ENCODE measurements around the gene CRYBB3.

Gene CRYBB3

DNA sequence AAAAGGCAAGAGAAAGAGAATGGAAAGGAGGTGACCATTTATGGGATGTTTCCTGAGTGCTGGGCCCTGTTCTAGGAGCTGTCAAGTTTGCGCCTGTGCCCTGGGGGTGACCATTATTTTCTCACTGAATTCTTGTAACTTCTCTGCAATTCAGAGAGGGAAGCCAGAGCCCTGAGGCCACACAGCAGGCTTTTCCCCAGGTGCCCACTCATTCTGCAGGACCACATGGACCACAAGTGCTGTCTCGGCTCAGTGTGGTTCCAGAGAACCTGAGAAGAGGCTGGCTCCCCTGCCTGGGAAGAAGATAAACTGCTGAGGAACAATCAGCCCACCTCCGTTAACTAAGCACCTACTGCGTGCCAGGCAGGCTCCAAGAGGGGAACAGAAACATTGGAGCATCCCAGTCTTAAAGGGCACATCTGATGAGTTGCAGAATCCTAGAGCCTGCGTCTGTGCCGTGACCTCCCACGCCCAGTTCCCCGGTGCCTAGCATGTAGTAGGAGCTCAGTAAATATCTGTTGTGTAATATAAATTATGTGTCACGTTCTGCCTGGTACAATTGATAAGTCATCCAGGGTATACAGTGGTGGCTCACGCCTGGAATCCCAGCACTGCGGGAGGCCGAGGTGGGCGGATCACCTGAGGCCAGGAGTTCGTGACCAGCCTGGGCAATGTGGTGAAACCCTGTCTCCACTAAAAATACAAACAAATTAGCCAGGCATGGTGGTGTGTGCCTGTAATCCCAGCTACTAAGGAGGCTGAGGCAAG lies 31.6 kb upstream of the CRYBB3 start:
- TF ChIP-seq, protein P1, sequence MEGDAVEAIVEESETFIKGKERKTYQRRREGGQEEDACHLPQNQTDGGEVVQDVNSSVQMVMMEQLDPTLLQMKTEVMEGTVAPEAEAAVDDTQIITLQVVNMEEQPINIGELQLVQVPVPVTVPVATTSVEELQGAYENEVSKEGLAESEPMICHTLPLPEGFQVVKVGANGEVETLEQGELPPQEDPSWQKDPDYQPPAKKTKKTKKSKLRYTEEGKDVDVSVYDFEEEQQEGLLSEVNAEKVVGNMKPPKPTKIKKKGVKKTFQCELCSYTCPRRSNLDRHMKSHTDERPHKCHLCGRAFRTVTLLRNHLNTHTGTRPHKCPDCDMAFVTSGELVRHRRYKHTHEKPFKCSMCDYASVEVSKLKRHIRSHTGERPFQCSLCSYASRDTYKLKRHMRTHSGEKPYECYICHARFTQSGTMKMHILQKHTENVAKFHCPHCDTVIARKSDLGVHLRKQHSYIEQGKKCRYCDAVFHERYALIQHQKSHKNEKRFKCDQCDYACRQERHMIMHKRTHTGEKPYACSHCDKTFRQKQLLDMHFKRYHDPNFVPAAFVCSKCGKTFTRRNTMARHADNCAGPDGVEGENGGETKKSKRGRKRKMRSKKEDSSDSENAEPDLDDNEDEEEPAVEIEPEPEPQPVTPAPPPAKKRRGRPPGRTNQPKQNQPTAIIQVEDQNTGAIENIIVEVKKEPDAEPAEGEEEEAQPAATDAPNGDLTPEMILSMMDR (IDR thresholded peaks at IDR 0.05; ENCODE audit: low read depth, low read length, missing control alignments): no peak
- H3K4me3 ChIP-seq (ENCODE audit: low read depth, low read length): no peak overlapping the region
- DNase-seq (ENCODE audit: low read depth): no peak

DNA sequence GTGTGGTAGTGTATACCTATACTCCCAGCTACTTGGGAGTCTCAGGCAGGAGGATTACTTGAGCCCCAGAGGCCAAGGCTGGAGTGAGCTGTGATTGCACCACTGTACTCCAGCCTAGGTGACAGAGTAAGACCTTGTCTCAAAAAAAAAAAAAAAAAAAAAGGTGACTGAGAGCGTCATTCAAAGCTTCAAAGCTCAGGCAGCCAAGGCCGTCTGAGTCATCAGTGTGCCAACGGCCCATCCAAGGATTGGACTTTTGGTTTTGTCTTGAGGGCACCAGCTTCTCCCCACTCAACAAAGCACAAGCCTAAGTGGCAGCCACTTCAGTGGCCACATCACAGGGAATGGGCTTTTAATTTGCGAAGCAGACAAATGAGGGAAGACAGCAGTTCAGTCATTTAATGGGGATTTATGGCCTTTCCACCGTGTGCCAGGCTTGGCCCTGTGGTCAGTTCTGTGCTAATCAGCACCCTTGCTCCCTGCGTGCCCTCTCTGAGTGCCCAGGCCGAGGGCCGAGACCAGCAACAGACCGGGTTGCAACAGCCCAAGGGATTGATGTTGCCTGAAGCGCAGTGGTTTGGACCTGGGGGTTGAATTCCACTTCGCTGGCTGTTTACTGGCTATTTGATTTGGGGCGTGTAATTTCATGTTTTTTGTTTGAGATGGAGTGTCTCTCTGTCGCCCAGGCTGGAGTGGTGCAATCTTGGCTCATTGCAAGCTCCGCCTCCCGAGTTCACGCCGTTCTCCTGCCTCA lies 30.2 kb upstream of the CRYBB3 start:
- no peak for DNase-seq (ENCODE audit: low read depth)
- TF ChIP-seq, protein P1 (IDR thresholded peaks at IDR 0.05; ENCODE audit: low read depth, low read length, missing control alignments): no peak
- no peak overlapping the region for H3K4me3 ChIP-seq (ENCODE audit: low read depth, low read length)

DNA sequence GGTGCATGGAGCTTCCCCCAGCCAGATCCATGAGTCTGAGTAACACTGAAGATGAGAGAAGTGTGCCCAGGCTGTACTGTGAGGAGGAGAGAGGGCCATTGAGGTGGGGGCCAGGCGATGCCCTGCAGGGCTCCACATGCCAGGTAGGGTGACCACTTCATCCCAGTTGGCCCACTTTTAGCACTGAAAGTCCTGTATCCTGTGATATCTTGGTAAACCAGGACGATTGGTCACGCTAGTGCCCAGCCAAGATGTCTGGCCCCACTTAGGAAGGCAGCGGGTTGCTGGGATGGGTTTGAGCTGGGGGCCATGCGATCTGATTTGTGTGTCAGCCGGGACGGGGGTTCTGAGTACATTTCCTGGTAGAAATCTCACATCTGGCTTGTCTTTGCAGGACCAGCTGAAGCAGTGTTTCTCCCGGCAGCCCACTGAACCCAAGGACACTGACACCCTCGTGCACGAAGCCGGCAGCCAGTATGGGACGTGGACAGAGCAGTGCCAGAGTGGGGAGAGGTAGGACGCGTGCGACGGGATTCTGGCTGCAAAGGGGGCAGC lies 29.2 kb upstream of the CRYBB3 start:
- H3K4me3 ChIP-seq (ENCODE audit: low read depth, low read length): no peak overlapping the region
- no peak for DNase-seq (ENCODE audit: low read depth)
- TF ChIP-seq, protein P1 (IDR thresholded peaks at IDR 0.05; ENCODE audit: low read depth, low read length, missing control alignments): no peak

DNA sequence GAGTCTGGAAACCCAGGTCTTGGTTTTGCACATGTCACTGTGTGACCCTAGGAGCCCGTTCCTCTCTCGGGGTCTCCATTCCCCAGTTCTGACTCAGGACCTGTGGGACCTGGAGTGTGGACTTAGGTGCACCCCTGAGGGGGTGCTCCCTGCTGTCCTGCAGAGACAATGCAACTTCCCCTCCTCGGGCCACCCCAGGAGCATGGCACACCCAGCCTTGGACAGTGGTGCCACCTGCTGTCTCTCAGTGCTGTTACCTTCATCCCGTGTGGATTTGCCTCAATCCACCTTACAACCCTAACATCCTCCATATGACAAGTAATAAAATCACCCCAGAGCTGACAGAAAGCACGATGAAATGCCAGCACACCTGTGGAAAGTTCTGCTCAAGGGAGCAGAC lies 27.5 kb upstream of the CRYBB3 start:
- no peak overlapping the region for H3K4me3 ChIP-seq (ENCODE audit: low read depth, low read length)
- TF ChIP-seq, protein P1 (IDR thresholded peaks at IDR 0.05; ENCODE audit: low read depth, low read length, missing control alignments): peak; percentile 38
- DNase-seq (ENCODE audit: low read depth): no peak

DNA sequence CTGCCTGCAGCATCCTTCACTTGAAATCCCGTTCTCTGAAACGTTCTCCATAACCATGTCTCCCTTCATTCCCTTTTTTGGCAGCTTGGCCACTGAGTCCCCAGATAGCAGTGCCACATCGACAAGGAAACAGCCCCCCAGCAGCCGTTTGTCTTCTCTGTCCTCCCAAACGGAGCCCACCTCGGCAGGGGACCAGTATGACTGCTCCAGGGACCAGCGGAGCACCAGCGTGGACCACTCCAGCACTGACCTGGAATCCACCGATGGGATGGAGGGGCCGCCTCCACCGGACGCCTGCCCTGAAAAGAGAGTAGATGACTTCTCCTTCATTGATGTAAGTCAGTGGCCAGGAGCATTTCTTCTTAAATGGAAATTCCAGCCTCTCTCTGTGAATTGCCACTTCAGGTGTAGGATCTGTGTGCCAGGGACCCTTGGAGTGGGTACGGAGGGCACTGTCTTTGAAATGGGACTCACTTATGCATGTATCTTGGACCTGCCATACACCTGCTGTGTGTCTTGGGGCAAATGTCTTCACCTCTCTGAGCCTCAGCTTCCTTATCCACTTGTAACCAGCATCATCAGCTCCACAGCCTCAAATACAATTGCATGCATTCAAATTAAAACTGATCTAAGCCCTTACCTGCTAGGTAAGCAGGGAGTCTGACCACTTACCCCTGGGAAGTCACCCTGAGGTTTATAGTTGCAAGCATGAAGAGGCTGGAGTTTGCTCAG lies 25.3 kb upstream of the CRYBB3 start:
- DNase-seq (ENCODE audit: low read depth): no peak
- H3K4me3 ChIP-seq (ENCODE audit: low read depth, low read length): no peak overlapping the region
- TF ChIP-seq, protein P1 (IDR thresholded peaks at IDR 0.05; ENCODE audit: low read depth, low read length, missing control alignments): no peak

DNA sequence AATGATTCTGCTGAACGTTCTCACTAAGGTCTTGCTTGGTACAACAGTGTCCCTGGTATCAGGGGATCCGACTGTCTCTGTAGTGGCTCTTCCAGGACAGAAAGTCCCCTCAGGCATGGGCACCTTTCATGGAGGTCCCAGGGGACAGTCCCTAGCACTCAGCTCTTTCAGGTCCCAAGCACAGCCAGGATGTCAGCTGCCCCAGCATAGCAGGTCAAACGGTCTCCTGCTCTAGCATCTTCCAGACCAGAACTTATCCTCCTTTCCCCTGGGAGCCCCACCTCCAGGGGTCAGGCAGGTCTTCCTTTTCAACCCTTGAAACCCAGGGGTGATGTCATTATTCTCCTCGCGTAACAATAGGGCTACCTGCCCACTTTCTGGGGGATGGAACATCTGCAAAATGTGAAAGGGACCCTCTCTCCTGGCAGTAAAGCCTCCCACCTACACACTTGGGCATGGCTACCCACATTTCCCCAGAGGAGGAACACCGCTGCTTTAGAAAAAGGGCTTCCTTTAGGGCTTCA lies 24.7 kb upstream of the CRYBB3 start:
- TF ChIP-seq, protein P1 (IDR thresholded peaks at IDR 0.05; ENCODE audit: low read depth, low read length, missing control alignments): no peak
- H3K4me3 ChIP-seq (ENCODE audit: low read depth, low read length): no peak overlapping the region
- DNase-seq (ENCODE audit: low read depth): no peak
